Ascending aorta (tissue), 2 donors: ENCODE data around the gene IFNA5. TPM values are rescaled to one million over a fixed set of nuclear protein-coding genes. Genes with fewer than 3 reads are reported as not detected.

Experiments
- DNase-seq, 2 donors: peaks; one replicate each; pipeline ENCODE4 v3.0.0-alpha.2; 2019; ENCODE audit warnings: low spot score in 2 of 2
- H3K27ac ChIP-seq, 2 donors: fragments of 200-600 bp; sonication (generic); one replicate each; pipeline ENCODE4 v1.5.1; 2016 to 2017; ENCODE audit warnings: mild to moderate bottlenecking in 1 of 2
- H3K27me3 ChIP-seq: fragments of 200-600 bp; sonication (generic); one replicate; pipeline ENCODE4 v1.5.1; 2017
- H3K36me3 ChIP-seq, 2 donors: fragments of 200-600 bp; sonication (generic); one replicate each; pipeline ENCODE4 v1.5.1; 2016
- H3K4me1 ChIP-seq, 2 donors: fragments of 200-600 bp; sonication (generic); one replicate each; pipeline ENCODE4 v1.5.1; 2016 to 2017; ENCODE audit warnings: mild to moderate bottlenecking in 1 of 2
- H3K4me3 ChIP-seq, 2 donors: fragments of 200-600 bp; sonication (generic); one replicate each; pipeline ENCODE4 v1.5.1; 2016 to 2017; ENCODE audit warnings: mild to moderate bottlenecking in 1 of 2
- H3K9me3 ChIP-seq, 2 donors: fragments of 200-600 bp; sonication (generic); one replicate each; pipeline ENCODE4 v1.5.1; 2016
- CTCF ChIP-seq, 3 experiments: fragments of 200-600 bp in 2 of 3; fragments of 450-650 bp in 1 of 3; sonication (generic) in 2 of 3; IDR thresholded peaks; one replicate each; pipeline ENCODE4 v1.5.1; 2016 to 2019; ENCODE audit warnings: antibody characterized with exemption in 3 of 3, mild to moderate bottlenecking in 1 of 3, moderate library complexity in 1 of 3
- intact Hi-C: fragments of 100-400 bp; cut with DNase I; formaldehyde crosslinking; loops from one replicate; pipeline ENCODE4 v1.15.1; 2023
- total RNA-seq: library from RNA; depleted of rRNA; stranded (reverse); fragments of >200 nt; gene quantifications from one replicate; pipeline ENCODE4 v1.1.0, GENCODE V29; 2016

Gene IFNA5
- total RNA-seq, 1 donor from 2014 or later: 4.0 TPM

DNA sequence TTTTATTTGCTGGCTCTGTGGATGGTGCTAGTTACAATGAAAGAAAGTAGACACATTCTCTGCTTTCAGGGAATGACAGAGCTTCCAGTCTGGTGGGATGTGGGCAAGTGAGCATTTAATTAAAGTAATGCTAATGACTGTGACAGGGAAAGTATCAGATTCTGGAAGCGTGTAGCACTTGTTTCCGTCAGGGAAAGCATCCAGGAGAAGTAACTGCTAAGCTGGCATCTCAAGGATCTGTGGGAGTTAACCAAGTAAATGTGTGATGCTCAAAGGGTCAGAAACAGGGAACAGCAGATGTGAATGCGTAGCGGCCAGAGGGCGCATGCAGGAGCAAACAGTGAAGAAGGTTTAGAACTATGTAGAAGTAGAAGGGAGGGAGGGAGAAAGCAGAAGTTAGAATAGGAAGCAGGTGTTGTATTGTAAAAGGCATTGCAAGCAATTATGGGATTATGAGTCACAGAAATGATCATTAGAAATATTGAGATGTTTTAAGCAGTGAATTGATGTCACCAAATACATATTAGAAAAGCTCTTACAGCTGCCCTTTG, 17.9 kb upstream of the IFNA5 start:
- TF ChIP-seq CTCF (IDR thresholded peaks at IDR 0.05): no peak
- no peak overlapping the region for H3K27ac ChIP-seq
- no peaks in the 10 kb centered on the region for H3K9me3 ChIP-seq
- no peak overlapping the region for H3K4me3 ChIP-seq
- H3K36me3 ChIP-seq: peaks cover 9 to 36% of the 10 kb centered on the region in 2 donors
- intact Hi-C loops: no loop called here
- no peak for DNase-seq
- H3K4me1 ChIP-seq: peaks cover 0 to 4% of the 10 kb centered on the region in 2 donors
- no peaks in the 10 kb centered on the region for H3K27me3 ChIP-seq

- Histone ChIP-seq H3K4me3 (no peak overlapping the region), H3K27me3 (no peaks in the 10 kb centered on the region), H3K36me3 (peaks cover 9 to 36% of the 10 kb centered on the region in 2 donors), H3K27ac (no peak overlapping the region), H3K4me1 (peaks cover 0 to 3% of the 10 kb centered on the region in 2 donors), H3K9me3 (no peaks in the 10 kb centered on the region)
- TF ChIP-seq CTCF (IDR thresholded peaks at IDR 0.05): no peak
- no peak for DNase-seq
- intact Hi-C loops: no loop called here
Observed at GRCh38 chr9:21320465-21320864, 15.4 kb upstream of the IFNA5 start.

- TF ChIP-seq CTCF (IDR thresholded peaks at IDR 0.05): peak in 2 of 3 experiments; percentile 58 to 63
- DNase-seq: no peak
- intact Hi-C loops: loop anchor here (5.0 kb wide), 1 partner anchor 139 kb away; no protein-coding TSS in a partner anchor
Observed at GRCh38 chr9:21317956-21318923, 13.1 kb upstream of the IFNA5 start.

GRCh38 chr9:21316860-21317259, 11.7 kb upstream of the IFNA5 start:
- intact Hi-C loops: loop anchor here (5.0 kb wide), 1 partner anchor 140 kb away; no protein-coding TSS in a partner anchor
- H3K27ac ChIP-seq: no peak overlapping the region
- no peak for DNase-seq
- no peak for TF ChIP-seq CTCF (IDR thresholded peaks at IDR 0.05)
- no peaks in the 10 kb centered on the region for H3K9me3 ChIP-seq
- H3K4me1 ChIP-seq: peaks cover 0 to 3% of the 10 kb centered on the region in 2 donors
- peaks cover 0 to 8% of the 10 kb centered on the region in 2 donors for H3K36me3 ChIP-seq
- H3K27me3 ChIP-seq: no peaks in the 10 kb centered on the region
- H3K4me3 ChIP-seq: no peak overlapping the region

More at GRCh38 chr9:21317956-21318923, 13.1 kb upstream of the IFNA5 start:
- Histone ChIP-seq H3K27me3 (no peaks in the 10 kb centered on the region), H3K27ac (no peak overlapping the region), H3K36me3 (peaks cover 1 to 19% of the 10 kb centered on the region in 2 donors), H3K4me3 (no peak overlapping the region), H3K9me3 (no peaks in the 10 kb centered on the region), H3K4me1 (peaks cover 0 to 3% of the 10 kb centered on the region in 2 donors)

DNA sequence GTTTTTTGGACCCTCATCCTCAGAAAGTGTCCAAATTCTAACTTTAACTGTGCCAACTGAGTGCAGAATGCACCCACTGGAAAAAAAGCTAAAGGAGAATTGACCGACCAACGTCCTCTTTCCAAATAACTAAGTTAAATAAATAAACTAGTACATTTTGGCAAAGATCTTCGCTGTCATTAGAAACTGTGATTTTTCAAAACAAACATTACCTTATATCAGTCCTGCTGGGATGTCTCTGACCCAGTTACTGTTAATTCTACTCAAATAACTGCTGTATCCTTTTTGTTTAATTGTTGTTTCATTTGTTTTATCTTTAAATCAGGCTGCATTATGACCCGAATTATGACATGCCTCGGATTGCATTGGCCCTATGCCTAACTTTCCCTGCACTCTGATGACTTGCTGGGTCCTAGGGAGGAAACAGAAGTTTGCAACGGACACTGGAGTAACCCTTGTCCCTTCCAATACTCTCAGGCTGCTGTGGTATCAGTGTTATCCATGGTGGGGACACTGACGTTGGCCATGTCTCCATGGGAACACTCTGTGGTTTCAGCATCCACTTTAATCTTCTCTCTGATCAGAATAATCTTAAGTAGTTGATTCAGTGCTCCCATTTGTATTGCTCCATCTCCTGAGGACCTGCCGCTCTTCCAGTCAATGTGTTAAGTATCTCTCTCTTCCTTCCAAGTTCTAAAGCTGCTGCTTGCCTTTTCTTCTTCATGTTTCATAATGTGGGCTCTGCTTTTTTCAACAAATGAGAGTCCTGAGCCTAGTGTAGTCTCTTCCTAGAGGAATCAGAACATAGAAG, 11.1 kb upstream of the IFNA5 start:
- Histone ChIP-seq H3K36me3 (peaks cover 0 to 3% of the 10 kb centered on the region in 2 donors), H3K27ac (no peak overlapping the region), H3K9me3 (no peaks in the 10 kb centered on the region), H3K4me3 (no peak overlapping the region), H3K4me1 (peaks cover 0 to 3% of the 10 kb centered on the region in 2 donors), H3K27me3 (no peaks in the 10 kb centered on the region)
- intact Hi-C loops: loop anchor here (5.0 kb wide), 1 partner anchor 141 kb away; no protein-coding TSS in a partner anchor
- TF ChIP-seq CTCF (IDR thresholded peaks at IDR 0.05): no peak
- DNase-seq: no peak
